ENCODE measurements around the gene WDR1. TPM values are rescaled to one million over a fixed set of nuclear protein-coding genes. Genes with fewer than 3 reads are reported as not detected.

Gene WDR1
- total and polyA plus RNA-seq, 2 donors from 2014 or later = 176 to 313 TPM

DNA sequence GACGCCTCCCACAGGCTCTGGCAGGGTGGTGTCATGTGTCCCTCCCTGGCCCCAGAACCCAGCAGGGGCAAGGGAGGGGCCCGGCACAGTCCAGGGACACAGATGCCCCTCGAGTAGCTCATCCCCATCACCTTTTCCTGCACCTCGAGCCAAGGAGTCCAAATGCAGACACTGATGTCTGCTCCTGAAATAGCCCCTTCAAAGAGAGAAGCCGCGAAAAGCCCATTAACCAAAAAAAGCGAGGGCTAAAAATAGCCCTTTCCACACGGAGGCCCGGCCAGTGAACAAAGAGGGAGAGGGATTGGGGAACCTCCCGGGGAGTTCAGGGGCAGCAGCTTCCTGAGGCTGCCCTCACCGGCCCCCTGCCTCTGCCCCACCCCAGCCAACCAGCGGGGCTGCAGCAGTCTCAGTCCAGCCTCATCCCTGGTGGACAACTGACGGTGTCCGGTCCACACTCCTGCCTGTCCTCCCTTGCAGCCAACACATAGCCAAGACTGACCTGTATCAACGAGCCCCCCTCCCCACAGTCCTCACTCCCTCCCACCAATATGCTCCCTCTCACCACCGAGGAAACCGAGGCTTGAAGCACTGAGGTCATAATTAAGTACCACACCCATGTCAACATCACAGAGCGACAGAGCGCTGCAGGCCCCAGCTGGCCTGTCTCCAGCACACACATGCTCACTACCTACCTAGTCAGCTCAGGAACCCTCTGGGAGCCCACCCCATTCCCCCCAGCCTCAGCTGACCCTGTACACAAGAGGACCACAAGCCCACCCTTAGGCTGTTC is 23.9 kb downstream of the WDR1 start:
- intact Hi-C loops (cut with DNase I) = no loop called here
- Histone ChIP-seq H3K9me3 (ENCODE audit: control insufficient read depth in 2 of 3, insufficient read depth in 1 of 3, low read length in 3 of 3) (no peaks in the 10 kb centered on the region), H3K4me3 (ENCODE audit: low read length in 3 of 3) (no peak overlapping the region), H3K27me3 (ENCODE audit: control insufficient read depth, insufficient read depth, low read length) (no peaks in the 10 kb centered on the region), H3K36me3 (ENCODE audit: control insufficient read depth in 2 of 3, insufficient read depth in 3 of 3, low read length in 3 of 3) (peaks cover 4 to 62% (median 47%) of the 10 kb centered on the region in 3 donors), H3K27ac (ENCODE audit: low read depth in 2 of 2, low read length in 2 of 2) (peak overlapping the region; percentile 66 to 81), H3K4me1 (ENCODE audit: control insufficient read depth in 2 of 3, insufficient read depth in 2 of 3, low read depth in 1 of 3, low read length in 3 of 3) (peaks cover 0 to 70% (median 60%) of the 10 kb centered on the region in 3 donors), H3K9ac (ENCODE audit: low read length in 3 of 3) (peak overlapping the region in 2 of 3 donors; percentile 15 to 21)
- TF ChIP-seq, protein P1, sequence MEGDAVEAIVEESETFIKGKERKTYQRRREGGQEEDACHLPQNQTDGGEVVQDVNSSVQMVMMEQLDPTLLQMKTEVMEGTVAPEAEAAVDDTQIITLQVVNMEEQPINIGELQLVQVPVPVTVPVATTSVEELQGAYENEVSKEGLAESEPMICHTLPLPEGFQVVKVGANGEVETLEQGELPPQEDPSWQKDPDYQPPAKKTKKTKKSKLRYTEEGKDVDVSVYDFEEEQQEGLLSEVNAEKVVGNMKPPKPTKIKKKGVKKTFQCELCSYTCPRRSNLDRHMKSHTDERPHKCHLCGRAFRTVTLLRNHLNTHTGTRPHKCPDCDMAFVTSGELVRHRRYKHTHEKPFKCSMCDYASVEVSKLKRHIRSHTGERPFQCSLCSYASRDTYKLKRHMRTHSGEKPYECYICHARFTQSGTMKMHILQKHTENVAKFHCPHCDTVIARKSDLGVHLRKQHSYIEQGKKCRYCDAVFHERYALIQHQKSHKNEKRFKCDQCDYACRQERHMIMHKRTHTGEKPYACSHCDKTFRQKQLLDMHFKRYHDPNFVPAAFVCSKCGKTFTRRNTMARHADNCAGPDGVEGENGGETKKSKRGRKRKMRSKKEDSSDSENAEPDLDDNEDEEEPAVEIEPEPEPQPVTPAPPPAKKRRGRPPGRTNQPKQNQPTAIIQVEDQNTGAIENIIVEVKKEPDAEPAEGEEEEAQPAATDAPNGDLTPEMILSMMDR (IDR thresholded peaks at IDR 0.05; ENCODE audit: borderline replicate concordance, extremely low read depth, insufficient read depth) = no peak
- no peak for FAIRE-seq
- peak in 1 of 5 donors; percentile 60 for DNase-seq

DNA sequence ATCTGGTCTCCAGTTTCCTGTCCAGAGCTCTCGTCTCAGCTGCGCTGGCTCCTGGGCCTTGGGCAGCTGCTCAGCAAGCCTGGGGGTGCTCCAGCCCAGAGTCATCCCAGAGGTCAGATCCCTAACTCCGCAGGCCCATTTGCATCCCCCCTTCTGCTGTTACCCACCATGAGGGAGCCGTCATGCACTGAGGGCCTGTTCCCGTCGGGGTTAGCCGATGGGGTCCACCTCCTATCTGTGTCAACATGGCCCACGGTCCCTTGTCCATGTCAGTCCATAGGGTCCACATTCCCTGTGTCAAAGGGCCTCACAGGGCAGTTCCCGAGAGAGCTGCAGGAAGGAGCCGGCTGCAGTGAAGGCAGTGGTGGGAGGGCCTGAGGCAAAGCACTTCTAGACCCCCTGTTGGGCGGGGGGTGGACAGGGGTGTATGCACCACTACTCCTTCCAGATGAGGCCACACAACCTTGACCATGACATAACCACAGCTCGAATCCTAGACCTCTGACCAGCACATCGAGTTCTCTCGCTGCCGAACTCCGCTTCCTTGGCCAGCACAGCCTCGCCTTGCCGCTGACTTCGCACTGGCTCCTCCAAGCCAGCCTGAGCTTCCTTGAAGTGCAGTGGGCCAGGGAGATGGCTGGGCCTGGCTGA is 24.9 kb downstream of the WDR1 start:
- H3K4me1 ChIP-seq (ENCODE audit: control insufficient read depth in 2 of 3, insufficient read depth in 2 of 3, low read depth in 1 of 3, low read length in 3 of 3) = peaks cover 0 to 71% (median 59%) of the 10 kb centered on the region in 3 donors
- peaks cover 5 to 62% (median 50%) of the 10 kb centered on the region in 3 donors for H3K36me3 ChIP-seq (ENCODE audit: control insufficient read depth in 2 of 3, insufficient read depth in 3 of 3, low read length in 3 of 3)
- H3K4me3 ChIP-seq (ENCODE audit: low read length in 3 of 3) = no peak overlapping the region
- intact Hi-C loops (cut with DNase I) = no loop called here
- no peaks in the 10 kb centered on the region for H3K27me3 ChIP-seq (ENCODE audit: control insufficient read depth, insufficient read depth, low read length)
- peak in 1 of 5 donors; percentile 71 for DNase-seq
- H3K27ac ChIP-seq (ENCODE audit: low read depth in 2 of 2, low read length in 2 of 2) = peak overlapping the region; percentile 1 to 7
- FAIRE-seq = no peak
- TF ChIP-seq, protein P1 (IDR thresholded peaks at IDR 0.05; ENCODE audit: borderline replicate concordance, extremely low read depth, insufficient read depth) = no peak
- H3K9me3 ChIP-seq (ENCODE audit: control insufficient read depth in 2 of 3, insufficient read depth in 1 of 3, low read length in 3 of 3) = no peaks in the 10 kb centered on the region
- H3K9ac ChIP-seq (ENCODE audit: low read length in 3 of 3) = no peak overlapping the region

DNA sequence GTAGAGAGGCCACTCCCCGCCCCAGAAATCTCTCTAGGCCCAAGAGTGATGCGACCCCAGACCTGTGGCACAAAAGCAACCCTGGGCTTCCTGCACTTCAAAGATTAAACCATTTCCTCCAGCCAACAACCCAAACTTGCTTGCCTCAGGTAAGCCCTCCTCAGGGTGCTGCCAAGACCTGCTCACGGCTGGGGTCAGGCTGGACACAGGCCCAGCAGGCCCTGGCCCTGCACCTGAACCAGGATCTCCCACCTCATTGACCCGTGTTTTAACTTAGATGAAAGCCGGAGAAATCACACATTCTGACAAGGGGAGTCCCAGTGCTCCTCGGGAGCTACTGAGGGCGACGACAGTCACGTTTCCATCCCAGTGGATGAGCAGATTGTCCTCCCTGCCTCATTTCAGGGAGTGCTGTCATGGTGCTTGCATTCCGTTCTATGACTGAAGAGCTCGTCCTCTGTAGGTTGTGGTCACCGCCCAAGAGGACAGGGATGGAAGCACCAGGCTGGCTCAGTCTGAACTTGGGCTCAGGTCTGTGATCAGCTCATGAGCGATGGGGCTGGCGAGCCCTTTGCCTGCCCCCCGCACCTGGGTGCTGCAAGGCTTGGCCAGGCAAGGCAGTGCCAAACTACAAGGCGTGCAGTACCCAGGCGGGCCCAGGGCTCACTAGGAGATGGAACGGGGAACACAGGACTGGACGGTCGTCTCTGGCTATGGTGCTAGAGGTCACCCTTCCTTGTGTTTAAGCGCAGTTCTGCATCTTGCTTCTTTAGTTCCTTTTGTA is 25.9 kb downstream of the WDR1 start:
- FAIRE-seq (no peak), DNase-seq (peak in 1 of 5 donors; percentile 60)

More for the DNA sequence above, 25.9 kb downstream of the WDR1 start:
- intact Hi-C loops (cut with DNase I) = no loop called here
- Histone ChIP-seq H3K9me3 (ENCODE audit: control insufficient read depth in 2 of 3, insufficient read depth in 1 of 3, low read length in 3 of 3) (no peaks in the 10 kb centered on the region), H3K9ac (ENCODE audit: low read length in 3 of 3) (peak overlapping the region in 1 of 3 donors; percentile 80), H3K4me1 (ENCODE audit: control insufficient read depth in 2 of 3, insufficient read depth in 2 of 3, low read depth in 1 of 3, low read length in 3 of 3) (peaks cover 0 to 61% (median 51%) of the 10 kb centered on the region in 3 donors), H3K4me3 (ENCODE audit: low read length in 3 of 3) (no peak overlapping the region), H3K36me3 (ENCODE audit: control insufficient read depth in 2 of 3, insufficient read depth in 3 of 3, low read length in 3 of 3) (peaks cover 5 to 63% (median 47%) of the 10 kb centered on the region in 3 donors), H3K27ac (ENCODE audit: low read depth in 2 of 2, low read length in 2 of 2) (peak overlapping the region; percentile 90 to 93), H3K27me3 (ENCODE audit: control insufficient read depth, insufficient read depth, low read length) (no peaks in the 10 kb centered on the region)
- TF ChIP-seq, protein P1 (IDR thresholded peaks at IDR 0.05; ENCODE audit: borderline replicate concordance, extremely low read depth, insufficient read depth) = no peak

Data from kidney (tissue), 14 donors.